ENCODE measurements around the gene SDS.

DNA sequence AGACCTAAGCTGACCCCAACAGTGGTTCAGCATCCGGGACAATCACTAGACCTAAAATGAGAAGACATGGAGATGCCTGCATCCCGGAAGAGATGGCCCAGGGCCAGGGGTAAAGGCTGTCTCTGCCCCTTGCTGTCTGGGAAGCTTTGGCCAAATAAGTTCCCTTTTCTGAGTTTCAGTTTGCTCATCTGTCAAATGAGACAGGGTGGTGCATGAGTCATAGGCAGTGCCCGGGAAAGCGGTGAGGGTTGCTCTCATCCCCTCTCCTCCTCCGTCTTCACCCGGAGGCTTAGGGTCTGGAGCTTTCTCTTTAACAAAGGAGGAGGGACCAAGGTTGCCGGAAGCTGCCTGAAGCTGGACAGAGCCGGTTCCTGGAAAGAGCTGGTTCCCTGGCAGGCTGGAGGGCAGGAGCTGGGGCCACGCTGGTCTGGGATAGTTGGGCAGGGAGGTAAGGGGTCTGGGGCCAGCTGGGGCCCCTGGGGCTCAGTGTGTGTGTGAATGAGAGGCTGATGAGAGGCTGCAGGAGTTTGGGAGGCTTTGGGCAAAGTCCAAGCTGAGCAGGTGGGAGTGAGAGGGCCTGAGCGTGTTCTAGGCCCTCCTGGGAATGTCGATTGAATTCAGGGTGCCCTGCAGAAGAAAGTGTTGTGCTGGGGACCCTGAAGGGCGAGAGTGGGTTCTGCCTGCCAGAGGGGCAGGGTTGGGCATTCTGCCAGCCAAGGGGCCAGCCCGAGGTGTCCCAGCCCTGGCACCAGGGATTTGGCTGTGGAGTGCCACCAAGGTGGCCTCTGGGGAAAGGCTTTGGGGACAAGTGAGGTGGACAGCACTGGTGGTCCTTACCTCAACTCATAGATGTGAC, 18.6 kb upstream of the SDS start, which contains the start of gene SDSL:
- TF ChIP-seq, protein P1, sequence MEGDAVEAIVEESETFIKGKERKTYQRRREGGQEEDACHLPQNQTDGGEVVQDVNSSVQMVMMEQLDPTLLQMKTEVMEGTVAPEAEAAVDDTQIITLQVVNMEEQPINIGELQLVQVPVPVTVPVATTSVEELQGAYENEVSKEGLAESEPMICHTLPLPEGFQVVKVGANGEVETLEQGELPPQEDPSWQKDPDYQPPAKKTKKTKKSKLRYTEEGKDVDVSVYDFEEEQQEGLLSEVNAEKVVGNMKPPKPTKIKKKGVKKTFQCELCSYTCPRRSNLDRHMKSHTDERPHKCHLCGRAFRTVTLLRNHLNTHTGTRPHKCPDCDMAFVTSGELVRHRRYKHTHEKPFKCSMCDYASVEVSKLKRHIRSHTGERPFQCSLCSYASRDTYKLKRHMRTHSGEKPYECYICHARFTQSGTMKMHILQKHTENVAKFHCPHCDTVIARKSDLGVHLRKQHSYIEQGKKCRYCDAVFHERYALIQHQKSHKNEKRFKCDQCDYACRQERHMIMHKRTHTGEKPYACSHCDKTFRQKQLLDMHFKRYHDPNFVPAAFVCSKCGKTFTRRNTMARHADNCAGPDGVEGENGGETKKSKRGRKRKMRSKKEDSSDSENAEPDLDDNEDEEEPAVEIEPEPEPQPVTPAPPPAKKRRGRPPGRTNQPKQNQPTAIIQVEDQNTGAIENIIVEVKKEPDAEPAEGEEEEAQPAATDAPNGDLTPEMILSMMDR (conservative IDR thresholded peaks at IDR 0.05), result no peak
- no peak for TF ChIP-seq EZH2 (IDR thresholded peaks at IDR 0.05; ENCODE audit: low read depth)

All from PC-9 (cell line).